ENCODE measurements around the gene ATP5MC2.
"Not testable (repeated sequence)": the region's sequence is repeated elsewhere in the genome, so short reads cannot be mapped to it uniquely, and the experiment has no call there.

Gene ATP5MC2

GRCh38 chr12:53646300-53646699, 29.6 kb downstream of the ATP5MC2 start:
- not testable (repeated sequence) for DNase-seq (ENCODE audit: low spot score)

DNA sequence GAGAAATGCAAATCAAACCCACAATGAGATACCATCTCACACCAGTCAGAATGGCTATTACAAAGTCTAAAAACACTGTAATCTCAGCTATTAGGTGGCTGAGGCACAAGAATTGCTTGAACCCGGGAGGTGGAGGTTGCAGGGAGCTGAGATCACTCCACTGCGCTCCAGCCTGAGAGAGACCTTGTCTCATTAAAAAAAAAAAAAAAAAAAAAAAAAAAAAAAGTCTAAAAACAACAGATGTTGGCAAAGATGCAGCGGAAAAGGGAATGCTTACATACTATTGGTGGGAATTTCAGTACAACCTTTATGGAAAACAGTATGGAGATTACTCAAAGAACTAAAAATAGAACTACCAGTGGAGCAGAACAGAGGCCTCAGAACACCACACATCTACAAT, 30.7 kb downstream of the ATP5MC2 start:
- DNase-seq (ENCODE audit: low spot score) = no peak

GRCh38 chr12:53644133-53644532, 31.8 kb downstream of the ATP5MC2 start:
- no peak for DNase-seq (ENCODE audit: low spot score)

DNA sequence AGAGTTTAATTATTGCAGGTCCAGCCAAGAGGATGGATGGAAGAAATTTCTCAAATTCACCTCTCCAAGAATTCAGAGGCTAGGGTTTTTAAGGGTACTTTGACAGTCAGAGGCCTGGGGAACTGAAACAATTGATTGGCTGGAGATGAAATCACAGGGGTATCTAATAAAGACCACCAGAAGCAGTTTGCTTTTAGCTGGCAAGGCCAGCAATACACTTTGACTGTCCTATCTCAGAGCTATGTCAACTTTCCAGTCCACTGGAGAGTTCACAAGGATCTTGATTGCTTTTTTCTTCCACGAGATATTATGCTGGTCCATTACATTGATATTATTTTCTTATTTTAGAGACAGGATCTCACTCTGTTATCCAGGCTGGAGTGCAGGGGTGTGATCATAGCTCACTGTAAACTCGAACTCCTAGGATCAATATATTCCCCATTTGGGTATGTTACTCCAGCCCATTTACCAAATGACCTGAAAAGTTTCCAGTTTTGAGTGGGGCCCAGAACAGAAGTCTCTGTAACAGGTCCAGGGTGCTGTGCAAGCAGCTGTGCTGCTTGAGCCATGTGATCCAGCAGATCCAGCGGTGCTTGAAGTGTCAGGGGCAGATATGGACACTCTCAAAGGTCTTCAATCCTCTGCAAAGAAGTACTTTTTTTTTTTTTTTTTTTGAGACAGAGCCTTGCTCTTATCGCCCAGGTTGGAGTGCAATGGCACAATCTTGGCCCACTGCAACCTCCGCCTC, 32.5 kb downstream of the ATP5MC2 start:
- DNase-seq (ENCODE audit: low spot score) = no peak

- no peak for DNase-seq (ENCODE audit: low spot score)
Observed at GRCh38 chr12:53638057-53638456, 37.8 kb downstream of the ATP5MC2 start.

DNA sequence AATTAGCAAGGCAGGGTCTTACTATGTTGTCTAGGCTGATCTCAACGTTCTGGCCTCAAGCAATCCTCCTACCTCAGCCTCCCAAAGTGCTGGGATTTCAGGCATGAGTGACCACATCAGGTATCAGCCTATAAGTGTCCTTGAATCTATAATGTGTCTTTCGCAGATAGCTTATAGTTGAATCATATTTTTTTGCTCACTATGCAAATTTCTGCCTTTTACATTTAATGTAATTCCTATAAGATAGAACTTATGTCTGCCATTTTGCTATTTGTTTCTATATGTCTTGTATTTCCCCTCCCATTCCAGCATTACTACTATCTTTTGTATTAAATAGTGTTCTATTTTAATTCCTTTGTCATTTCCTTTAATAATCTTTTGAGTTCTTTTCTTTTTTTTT, 39.2 kb downstream of the ATP5MC2 start:
- DNase-seq (ENCODE audit: low spot score) = no peak

GRCh38 chr12:53635708-53636107, 40.2 kb downstream of the ATP5MC2 start:
- DNase-seq (ENCODE audit: low spot score) = not testable (repeated sequence)

DNA sequence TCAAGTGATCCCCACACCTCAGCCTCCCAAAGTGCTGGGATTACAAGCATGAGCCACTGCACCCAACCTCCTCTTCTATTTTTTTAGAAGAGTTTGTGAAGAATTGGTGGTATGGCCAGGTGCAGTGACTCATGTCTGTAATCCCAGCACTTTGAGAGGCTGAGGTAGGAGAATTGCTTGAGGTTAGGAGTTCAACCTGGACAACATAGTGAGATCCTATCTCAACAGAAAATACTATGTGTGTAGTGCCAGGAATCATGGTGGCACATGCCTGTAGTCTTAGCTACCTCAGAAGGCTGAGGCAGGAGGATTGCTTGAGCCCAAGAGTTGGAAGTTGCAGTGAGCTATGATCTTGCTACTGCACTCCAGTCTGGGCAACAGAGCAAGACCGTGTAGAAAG, 44.2 kb downstream of the ATP5MC2 start:
- no peak for DNase-seq (ENCODE audit: low spot score)

- DNase-seq (ENCODE audit: low spot score) = no peak
Observed at GRCh38 chr12:53627919-53628318, 48.0 kb downstream of the ATP5MC2 start.

DNA sequence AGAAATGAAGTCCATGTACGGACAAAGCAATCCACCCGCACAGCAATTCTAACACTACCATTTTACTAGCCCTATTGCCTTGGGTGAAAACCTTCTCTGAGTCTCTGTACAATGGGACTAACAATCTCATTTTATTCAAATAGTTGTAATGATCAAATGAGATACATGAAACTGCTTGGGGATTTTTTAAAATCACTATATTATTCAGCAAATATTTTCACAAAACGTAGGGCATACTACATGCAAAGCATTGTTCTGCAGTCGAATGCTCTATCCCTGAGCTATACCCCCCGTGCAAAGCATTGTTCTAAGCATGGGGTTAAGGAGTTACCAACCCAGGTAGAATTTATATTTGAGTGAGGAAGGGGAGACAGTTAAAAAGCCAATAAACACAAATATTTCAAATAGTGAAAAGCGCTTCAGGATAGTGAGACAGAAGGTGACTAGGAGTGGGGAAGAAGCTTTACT, 49.1 kb downstream of the ATP5MC2 start:
- DNase-seq (ENCODE audit: low spot score) = no peak

- DNase-seq (ENCODE audit: low spot score) = peak; percentile 89
Observed at GRCh38 chr12:53625946-53626701, 49.8 kb downstream of the ATP5MC2 start, which contains the start of gene ATF7. ATF7 (minus strand) TSS chr12:53626382; CDS start chr12:53601000, 25,382 bp downstream.

- no peak for DNase-seq (ENCODE audit: low spot score)
Observed at GRCh38 chr12:53625373-53625945, 50.4 kb downstream of the ATP5MC2 start.

GRCh38 chr12:53624956-53625355, 50.9 kb downstream of the ATP5MC2 start:
- DNase-seq (ENCODE audit: low spot score) = no peak

GRCh38 chr12:53624458-53624857, 51.4 kb downstream of the ATP5MC2 start:
- no peak for DNase-seq (ENCODE audit: low spot score)

DNA sequence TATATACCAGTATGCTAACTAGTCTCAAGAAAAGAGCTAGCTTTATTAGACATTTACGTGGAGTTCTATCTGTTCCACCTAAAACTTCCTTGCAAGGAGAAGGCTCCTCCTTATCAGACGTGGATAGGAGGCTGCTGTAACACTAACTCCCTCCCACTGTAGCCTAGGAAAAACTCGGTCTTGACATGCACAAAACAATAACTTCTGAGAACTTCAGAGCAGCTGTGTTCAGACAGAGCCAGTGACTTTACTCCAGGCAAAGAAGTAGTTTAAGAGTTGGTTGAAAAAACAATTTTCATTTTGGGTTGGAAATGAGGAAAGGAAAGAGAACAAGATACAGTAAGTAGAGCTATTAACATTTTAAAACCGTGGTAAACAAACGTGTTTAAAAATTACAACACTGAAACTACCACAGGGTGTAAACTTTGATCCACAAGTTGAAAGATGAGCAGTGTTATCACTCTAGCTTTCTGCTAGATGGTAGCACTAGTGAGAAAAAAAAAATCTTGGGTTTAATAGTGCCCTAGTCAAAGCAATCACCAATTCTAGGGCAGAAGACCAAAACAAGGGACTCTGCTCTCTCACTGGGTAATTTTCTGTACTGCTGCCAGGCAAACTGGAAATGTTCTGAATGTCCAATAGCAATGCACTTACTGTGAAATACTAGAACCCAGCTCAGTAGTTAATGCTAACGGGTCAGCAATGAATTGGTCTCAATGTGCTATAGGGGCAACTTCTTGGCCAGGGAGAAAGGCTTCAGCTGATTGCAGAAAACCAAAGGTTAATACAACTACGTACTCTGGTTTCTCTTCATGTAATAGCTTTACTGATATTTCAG, 52.1 kb downstream of the ATP5MC2 start:
- no peak for DNase-seq (ENCODE audit: low spot score)

GRCh38 chr12:53622724-53623123, 53.2 kb downstream of the ATP5MC2 start:
- no peak for DNase-seq (ENCODE audit: low spot score)

DNA sequence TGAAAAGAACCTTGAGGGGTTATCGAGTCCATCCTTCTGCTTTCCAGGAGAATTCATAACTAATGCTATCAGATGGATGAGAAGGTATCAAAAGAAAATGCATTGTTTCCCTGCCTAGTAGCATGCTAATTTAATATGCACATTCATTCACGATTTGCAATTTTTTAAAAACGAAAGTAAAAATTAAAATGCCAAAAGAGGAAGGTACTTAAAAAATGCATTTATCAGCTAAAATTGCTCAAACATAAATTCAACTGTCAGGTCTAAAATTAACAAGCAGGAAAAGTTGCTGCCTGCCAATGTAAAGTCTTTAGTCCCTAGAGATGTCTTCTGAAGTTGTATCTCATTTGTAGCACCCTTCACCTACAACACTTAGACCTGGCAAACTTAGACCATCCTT, 57.6 kb downstream of the ATP5MC2 start:
- no peak for DNase-seq (ENCODE audit: low spot score)

DNA sequence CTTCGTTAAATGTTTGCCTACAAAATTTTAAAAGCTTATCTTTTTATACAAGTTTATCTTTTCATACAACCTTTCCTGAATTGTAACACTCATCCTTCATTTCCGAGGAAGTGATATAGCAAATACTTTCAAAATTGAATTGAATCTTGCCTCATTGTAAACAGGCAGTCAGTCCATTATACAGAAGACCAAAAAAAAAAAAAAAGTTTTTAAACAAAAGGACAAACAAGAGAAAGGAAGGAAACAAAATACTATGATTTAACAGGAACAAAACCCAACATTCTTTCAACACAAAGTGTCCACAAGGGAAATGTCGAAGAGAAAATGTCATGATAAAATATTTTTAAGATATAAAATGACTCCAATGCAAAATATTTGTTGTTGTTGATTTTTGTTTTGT, 58.2 kb downstream of the ATP5MC2 start:
- DNase-seq (ENCODE audit: low spot score) = no peak

DNA sequence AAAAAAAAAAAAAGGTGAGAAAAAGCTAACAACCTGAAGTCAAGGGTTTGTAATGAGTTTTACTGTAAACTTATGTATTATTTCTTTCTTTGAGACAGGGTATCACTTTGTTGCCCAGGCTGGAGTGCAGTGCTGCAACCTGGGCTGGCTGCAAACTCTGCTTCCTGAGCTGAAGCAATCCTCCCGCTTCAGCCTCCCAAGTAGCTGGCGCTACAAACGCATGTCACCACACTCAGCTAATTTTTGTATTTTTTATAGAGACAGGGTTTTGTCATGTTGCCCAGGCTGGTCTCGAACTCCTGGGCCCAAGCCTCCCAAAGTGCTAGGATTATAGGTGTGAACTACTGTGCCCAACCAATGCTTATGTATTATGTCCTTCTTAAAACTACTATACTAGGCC, 58.9 kb downstream of the ATP5MC2 start:
- DNase-seq (ENCODE audit: low spot score) = no peak
